Epithelial cell of prostate (primary cell): ENCODE measurements around the gene ARHGEF3.

Experiments used
- DNase-seq: peaks from one replicate; pipeline ENCODE4 v3.0.0-alpha.2; 2011; ENCODE audit warnings: low read depth, low spot score
- H3K27ac ChIP-seq: fragments of 450-650 bp; 2 replicates; pipeline ENCODE4 v1.5.1; 2017; ENCODE audit warnings: mild to moderate bottlenecking

ARHGEF3 gene

DNA sequence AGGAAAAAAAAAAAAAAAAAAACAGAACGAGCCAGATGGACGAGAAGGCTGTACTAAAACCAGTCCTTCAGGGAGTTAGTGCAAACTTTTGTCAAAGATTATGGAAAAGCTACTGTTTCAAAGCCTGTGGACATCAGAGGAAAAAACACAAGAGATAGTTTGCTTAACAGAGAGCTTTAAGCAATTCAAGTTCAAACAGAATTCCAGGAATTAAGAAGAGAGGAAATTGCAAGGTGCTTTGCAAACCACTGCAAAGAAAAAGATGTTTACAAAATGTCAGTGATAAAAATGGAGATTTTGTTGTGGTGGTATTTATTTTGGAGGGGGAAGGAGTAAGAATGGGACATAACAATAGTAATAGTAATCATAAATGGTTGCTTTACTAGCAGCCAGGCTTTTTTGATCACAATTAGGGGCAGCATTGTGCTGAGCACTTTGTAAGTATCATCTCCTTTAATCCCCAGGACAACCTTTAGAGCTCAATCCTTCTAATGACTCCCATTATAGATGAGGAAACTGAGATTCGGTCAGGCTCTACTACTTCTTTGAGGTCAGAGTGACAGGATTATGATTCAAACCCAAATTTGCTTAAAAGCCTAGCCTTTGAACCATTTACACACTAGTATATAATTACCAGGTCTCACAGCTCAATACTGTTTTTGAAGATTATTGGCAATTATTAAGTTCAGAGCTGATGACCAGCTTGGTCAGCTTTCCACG, 22.4 kb upstream of the ARHGEF3 start:
- no peak for DNase-seq
- H3K27ac ChIP-seq: no peak overlapping the region

- no peak for DNase-seq
- no peak overlapping the region for H3K27ac ChIP-seq
Measured at GRCh38 chr3:56823421-56823926, 21.7 kb upstream of the ARHGEF3 start.

- H3K27ac ChIP-seq: no peak overlapping the region
- DNase-seq: no peak
Measured at GRCh38 chr3:56822501-56822900, 20.8 kb upstream of the ARHGEF3 start.

DNA sequence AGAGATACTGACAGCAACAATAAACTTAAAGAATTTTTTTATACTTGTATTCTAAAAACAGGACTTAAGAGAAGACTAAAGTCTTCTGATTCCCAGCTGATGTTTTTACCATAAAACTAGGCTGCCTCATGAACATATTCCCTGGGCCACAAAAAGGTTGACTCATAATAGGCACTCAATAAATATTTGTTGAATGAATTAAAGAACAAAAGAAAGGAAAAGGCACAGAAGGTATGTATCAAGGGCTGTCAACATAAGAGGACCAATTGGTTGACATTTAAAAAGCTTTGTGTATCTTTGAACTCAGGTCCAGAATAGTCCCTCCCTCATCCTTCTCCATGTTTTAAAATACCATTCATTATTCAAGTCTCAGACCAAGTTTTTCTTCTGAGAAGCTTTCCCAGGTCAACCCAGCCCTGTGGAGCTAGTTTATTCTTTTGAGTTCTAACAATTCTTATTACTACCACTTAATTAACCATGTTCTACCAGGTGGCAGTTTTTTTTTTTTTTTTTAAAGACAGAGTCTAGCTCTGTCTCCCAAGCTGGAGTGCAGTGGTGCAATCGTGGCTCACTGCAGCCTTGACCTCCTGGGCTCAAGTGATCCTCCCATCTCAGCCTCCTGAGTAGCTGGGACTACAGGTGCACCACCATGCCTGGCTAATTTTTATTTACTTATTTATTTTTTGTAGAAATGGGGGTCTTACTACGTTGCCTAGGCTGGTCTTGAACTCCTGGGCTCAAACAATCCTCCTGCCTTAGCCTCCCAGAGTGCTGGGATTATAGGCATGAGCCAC, 17.5 kb upstream of the ARHGEF3 start:
- H3K27ac ChIP-seq: no peak overlapping the region
- no peak for DNase-seq

- no peak overlapping the region for H3K27ac ChIP-seq
- DNase-seq: no peak
Measured at GRCh38 chr3:56818156-56818985, 16.6 kb upstream of the ARHGEF3 start.

DNA sequence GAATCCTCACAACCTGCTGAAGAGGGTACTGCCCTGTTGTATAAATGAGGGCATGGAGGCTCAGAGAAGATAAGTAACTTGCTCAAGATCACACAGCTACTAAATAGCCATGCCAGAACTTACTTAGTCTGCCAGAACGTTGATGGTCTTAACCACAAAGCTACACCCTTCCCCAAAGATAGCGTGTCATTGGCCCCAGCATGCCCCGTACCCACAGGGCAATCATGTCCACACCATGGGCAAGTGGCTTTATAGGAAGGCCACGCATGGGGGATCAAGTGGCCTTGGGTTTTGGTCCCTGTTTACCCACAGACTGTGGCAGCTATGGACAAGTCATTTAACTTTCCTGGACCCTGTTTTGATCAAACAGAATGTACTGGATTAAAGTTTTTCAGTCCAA, 15.9 kb upstream of the ARHGEF3 start:
- DNase-seq: no peak
- H3K27ac ChIP-seq: no peak overlapping the region

GRCh38 chr3:56816061-56816460, 14.3 kb upstream of the ARHGEF3 start:
- no peak for DNase-seq
- H3K27ac ChIP-seq: no peak overlapping the region

DNA sequence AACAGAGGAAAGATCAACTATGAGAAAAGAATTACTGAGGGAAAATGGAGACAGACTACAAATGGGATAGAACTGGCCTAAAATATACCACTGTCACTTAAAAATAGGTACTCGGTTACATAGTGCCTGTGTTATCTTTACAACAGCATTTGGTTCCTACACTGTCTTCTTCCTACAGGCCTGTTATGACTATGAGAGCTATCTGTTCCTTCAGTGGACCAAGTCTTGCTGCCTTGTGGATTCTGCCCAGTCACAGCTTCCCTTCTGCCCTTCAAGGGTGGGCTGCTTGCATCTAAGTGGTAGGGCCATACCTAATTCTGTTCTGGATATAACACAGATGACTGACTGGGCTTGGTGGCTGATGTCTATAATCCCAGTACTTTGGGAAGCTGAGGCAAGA, 13.8 kb upstream of the ARHGEF3 start:
- DNase-seq: no peak
- H3K27ac ChIP-seq: no peak overlapping the region

- H3K27ac ChIP-seq: no peak overlapping the region
- no peak for DNase-seq
Measured at GRCh38 chr3:56813653-56813960, 11.9 kb upstream of the ARHGEF3 start.

DNA sequence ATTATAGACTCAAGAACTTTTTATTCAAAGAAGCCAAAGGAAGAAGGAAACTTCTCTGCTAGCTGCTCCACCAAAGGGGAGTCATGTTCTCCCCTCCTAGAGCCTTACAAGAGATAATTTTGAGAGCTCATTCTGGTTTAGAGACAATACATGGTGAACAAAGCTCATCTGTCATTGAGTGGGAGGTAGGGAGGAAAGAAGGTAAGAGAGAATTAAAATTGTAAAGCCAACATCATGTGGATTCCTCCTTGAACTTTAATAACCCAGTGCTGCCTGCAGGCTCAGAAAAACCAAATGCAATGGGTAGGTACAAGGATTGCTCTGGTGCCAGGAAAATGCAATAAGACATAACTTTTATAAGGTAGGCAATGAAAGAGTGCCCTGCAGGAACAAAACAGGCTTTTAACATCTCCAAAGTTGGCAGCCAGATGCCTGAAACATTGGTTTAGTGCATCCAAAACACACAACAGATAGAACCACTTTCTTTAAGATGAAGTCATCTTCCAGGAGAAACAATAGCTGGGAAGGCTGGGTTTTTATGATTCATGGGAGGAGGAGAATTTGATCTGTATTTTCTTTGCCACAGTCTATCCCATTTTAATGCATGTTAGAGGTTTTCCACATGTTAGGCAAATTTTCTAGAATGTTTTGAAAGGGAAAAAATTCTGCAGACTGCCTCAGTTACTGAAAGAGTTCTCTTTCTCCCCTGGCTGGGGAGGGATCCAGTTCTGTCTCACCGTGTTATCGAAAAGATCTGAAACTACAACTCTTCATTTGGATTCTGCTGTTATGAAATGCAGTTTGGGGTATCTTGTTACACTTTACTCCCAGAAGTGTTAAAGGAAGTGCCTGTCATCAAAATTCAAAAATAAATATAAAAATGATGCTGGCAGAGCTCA, 11.3 kb upstream of the ARHGEF3 start:
- no peak for DNase-seq
- H3K27ac ChIP-seq: no peak overlapping the region

DNA sequence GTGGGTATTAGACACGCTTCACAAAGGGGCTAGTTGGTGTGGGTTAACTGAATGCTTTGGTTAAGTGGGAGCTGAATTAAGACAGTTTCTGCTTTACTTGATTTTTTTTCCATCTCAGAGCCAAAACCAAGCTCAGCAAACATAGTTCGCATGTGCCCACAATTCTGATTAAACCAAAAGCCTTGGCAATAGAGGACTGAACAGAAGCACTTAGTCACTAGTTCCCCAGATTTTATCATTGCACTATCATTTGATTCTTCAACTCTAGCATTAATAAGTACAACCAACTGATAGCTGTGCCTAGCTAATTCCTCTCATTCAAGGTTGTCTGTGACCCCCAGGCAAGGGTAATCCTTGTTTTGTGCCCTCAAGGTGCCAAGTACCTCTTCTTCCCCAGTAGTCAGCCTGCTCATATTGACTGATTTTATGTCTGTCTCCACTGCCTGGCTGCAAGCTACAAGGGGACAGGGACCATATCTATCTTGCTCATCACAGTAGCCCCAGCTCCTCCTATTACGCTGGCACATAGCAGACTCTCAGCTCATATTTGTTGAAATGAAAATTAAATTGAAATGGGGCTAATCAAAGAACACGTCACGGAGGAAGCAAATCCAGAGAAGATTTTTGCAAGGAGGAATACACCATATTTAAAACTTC, 9.9 kb upstream of the ARHGEF3 start:
- no peak overlapping the region for H3K27ac ChIP-seq

DNA sequence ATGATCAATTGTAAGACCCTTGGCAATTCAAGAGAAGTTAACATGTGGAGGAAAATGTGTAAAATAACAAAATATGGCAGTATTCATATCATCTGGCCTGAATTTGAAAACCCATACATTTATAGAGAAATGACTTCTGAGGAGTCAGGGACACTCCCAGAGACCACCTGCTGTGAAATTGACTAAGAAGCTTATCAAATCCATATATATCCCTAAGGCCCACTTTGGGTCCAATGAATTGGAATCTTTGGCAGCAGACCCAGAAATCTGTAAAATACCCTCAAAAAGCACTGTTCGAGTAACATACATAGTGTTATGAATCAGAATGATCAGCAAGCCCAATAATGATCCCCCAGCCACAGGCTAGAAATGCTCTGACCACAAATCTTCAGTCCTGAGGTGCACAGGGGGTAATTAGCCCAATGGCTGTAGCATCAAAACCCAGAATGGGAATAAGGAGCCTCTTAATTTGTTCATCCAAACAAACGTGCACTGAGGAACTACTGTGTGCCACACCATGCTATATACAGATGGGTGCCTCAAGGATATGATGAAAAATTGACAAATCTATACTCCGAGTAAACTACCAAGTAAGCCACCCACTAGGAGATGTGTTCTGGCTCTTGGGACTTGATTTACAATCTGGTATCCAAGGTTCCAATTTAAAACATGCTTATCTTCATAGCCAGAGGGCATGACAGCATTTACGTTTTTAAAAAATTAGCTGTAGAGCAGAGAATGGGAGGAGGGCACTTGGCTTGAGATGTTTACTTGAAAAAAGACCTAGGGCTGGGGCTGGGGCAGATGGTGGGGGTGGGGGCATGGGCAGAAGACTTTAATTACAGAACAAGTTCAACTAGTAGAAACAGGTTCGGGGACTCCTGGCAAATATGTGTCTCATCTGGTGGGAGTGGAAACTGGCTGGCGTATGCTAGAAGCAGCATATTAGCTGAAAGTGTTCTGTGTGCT, 9.1 kb upstream of the ARHGEF3 start:
- H3K27ac ChIP-seq: no peak overlapping the region
- DNase-seq: no peak

More for the DNA sequence above, 9.9 kb upstream of the ARHGEF3 start:
- DNase-seq: no peak

GRCh38 chr3:56806407-56806806, 4.7 kb upstream of the ARHGEF3 start:
- no peak for DNase-seq
- H3K27ac ChIP-seq: no peak overlapping the region

DNA sequence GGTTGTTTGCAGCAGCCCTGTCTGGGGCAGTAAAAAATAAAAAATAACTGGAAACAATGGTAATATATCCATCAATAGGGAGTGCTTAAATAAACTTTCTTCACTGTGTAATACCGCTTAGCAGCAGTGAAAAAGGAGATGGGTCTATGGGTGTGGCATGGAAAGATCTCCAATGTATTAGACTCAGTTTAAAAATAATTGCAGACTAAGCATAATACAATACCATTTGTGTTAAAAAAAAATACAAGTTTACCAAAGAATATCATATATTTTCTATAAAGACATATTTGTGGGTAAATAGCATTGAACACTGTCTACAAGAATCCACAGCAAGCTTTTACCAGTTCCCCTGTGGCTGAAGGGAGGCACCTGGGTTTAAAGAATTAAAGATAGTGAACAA, 1.0 kb upstream of the ARHGEF3 start:
- DNase-seq: no peak
- H3K27ac ChIP-seq: no peak overlapping the region

DNA sequence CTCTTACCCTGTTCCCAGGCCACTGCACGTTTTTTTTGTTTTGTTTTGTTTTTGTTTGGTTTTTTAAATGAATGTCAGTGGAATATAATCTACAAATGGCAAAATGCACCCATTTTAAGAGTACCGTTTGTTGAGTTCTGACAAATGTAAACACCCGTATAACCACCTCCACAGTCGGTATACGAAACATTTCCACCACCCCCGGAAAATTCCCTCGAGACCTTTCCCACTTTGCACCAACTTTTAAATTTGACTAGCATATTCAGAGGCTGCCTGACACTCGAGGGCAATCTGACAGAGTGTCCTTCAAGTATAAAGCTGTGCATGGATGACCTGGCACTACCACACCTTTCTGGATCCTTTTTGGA, 613 bp upstream of the ARHGEF3 start:
- DNase-seq: no peak
- no peak overlapping the region for H3K27ac ChIP-seq

DNA sequence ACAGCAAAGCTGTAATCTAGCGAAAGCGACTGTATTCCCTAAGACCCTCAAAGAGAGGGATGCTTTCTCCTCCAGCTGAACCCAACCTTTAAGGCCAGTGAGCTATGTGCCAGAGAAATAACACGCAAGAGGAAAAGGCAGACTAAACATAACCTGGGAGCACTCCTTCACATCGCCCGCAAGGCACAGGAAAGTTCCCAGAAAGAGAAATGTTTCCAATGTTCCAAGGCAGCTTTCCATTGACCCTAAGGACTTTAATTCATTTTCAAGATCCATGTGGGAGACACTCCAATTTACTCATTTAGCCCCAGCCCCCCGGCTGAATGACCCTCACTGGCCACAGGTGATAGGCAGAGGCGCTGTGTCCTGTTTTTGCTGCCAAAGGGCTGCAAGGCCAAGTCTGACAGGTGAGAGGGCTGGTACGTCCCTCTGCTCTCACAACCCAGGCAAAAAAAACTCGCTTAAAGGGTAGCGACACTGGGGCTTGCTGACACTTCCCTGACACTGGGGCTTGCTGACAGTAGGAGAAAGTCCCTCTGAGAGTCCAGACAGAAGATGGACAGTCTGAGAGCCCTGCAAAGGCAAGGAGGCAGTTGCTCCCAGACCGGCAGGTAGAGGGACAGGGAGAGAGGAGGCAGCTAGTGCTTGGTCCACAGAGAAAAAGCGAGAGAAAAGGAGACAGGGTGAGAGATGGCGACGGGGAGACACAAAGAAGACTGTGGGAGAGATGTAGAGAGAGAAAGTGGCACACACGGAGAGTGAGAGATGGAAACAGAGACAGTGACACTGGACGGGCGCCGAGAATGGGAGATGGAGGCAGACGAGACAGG, 702 bp downstream of the ARHGEF3 start:
- DNase-seq: no peak
- H3K27ac ChIP-seq: peak overlapping the region; percentile 52

- DNase-seq: peak; percentile 36
- peak overlapping the region; percentile 52 for H3K27ac ChIP-seq
Measured at GRCh38 chr3:56800130-56800831, 1.5 kb downstream of the ARHGEF3 start.
